Bronchial epithelial cell (primary cell): Measurements from ENCODE around the gene FAM131A. TPM values are rescaled to one million over a fixed set of nuclear protein-coding genes. Genes with fewer than 3 reads are reported as not detected.

Experiments
- DNase-seq: peaks from one replicate; pipeline ENCODE4 v3.0.0-alpha.2; 2010; ENCODE audit warnings: low read depth
- FAIRE-seq: peaks from 2 replicates; lab custom pipeline; 2011; peaks lifted over from hg19 to GRCh38; lab: Jason Lieb, UNC
- H3K27me3 ChIP-seq: 2 replicates; pipeline ENCODE4 v1.5.1; 2011; ENCODE audit warnings: low read length; ENCODE audit not compliant: control insufficient read depth, insufficient read depth
- H3K36me3 ChIP-seq: 2 replicates; pipeline ENCODE4 v1.5.1; 2011; ENCODE audit warnings: low read length; ENCODE audit not compliant: control insufficient read depth, insufficient read depth
- H3K4me3 ChIP-seq: 2 replicates; pipeline ENCODE4 v1.5.1; 2011; ENCODE audit warnings: mild to moderate bottlenecking, low read depth, low read length, control low read depth
- CTCF ChIP-seq: IDR thresholded peaks from 2 replicates; pipeline ENCODE4 v1.5.1; 2011; ENCODE audit warnings: mild to moderate bottlenecking, moderate library complexity, low read length, control low read depth, inconsistent platforms; ENCODE audit not compliant: insufficient read depth, severe bottlenecking
- total RNA-seq: library from RNA; depleted of rRNA; stranded (reverse); fragments of >200 nt; gene quantifications from 2 replicates; pipeline ENCODE4 v1.2.1, GENCODE V29; 2014

The FAM131A gene
- total RNA-seq, 1 donor from 2014 or later = 18.2 TPM

- H3K4me3 ChIP-seq = peak overlapping the region; percentile 59
- no peak for TF ChIP-seq CTCF
- no peaks in the 10 kb centered on the region for H3K27me3 ChIP-seq
- no peak for DNase-seq
- no peak for FAIRE-seq
- peaks cover 12% of the 10 kb centered on the region for H3K36me3 ChIP-seq
Measured at GRCh38 chr3:184314700-184315542, 22.5 kb upstream of the FAM131A start.

- FAIRE-seq (no peak), DNase-seq (no peak)
- peak overlapping the region; percentile 59 for H3K4me3 ChIP-seq
- H3K36me3 ChIP-seq = peaks cover 15% of the 10 kb centered on the region
- no peak for TF ChIP-seq CTCF
- H3K27me3 ChIP-seq = no peaks in the 10 kb centered on the region
Measured at GRCh38 chr3:184315543-184315867, 21.9 kb upstream of the FAM131A start.

GRCh38 chr3:184315871-184316661 lies 21.3 kb upstream of the FAM131A start:
- Histone ChIP-seq H3K4me3 (peak overlapping the region; percentile 59), H3K36me3 (peaks cover 21% of the 10 kb centered on the region), H3K27me3 (no peaks in the 10 kb centered on the region)
- DNase-seq = no peak
- no peak for TF ChIP-seq CTCF
- FAIRE-seq = no peak

DNA sequence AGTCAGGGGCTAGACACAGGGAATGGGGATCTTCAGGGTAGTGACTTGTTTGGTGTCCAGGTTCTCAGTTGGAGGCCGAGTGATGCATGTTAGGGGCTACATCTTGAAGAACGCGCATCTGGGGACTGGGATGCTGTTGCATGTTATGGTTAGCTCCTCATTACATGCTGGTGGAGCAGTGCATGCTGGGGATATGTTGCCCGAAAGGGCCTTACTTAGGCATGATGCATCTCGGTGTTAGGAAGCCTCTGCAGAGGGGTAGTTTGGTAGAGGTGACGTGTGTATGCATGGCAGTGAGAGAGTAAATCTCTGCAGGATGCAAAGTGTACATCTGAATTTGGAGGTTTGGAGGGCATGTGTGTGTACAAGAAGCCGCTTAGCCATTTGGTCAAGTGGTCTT lies 20.6 kb upstream of the FAM131A start:
- Histone ChIP-seq H3K27me3 (no peaks in the 10 kb centered on the region), H3K36me3 (peaks cover 28% of the 10 kb centered on the region), H3K4me3 (no peak overlapping the region)
- no peak for TF ChIP-seq CTCF
- FAIRE-seq (no peak), DNase-seq (no peak)

DNA sequence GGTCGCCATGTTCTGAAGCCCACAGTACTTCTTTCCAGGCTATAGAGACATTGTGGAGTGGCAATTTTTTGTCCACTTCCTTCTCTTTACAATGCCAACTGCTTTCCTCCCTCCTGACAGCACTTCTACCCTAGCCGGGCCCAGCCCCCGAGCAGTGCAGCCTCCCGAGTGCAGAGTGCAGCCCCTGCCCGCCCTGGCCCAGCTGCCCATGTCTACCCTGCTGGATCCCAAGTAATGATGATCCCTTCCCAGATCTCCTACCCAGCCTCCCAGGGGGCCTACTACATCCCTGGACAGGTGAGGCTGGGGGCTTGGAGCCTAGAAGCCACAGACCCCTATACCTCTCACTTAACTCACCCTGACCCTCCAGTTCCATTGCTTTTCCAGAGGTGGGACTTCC lies 20.2 kb upstream of the FAM131A start:
- peaks cover 31% of the 10 kb centered on the region for H3K36me3 ChIP-seq
- DNase-seq = no peak
- H3K27me3 ChIP-seq = no peaks in the 10 kb centered on the region
- no peak for FAIRE-seq
- TF ChIP-seq CTCF = no peak
- no peak overlapping the region for H3K4me3 ChIP-seq
